Neuronal stem cell (in vitro differentiated cells): ENCODE results near the gene PTPN5.

Source experiments
- DNase-seq: peaks from one replicate; pipeline ENCODE4 v3.0.0-alpha.2; 2013; ENCODE audit warnings: low spot score
- H2AFZ ChIP-seq: one replicate; pipeline ENCODE4 v1.6.1; 2013; ENCODE audit warnings: mild to moderate bottlenecking, low read length, inconsistent platforms
- H2AK5ac ChIP-seq: 2 replicates; pipeline ENCODE4 v1.6.1; 2013; ENCODE audit warnings: low read depth, mild to moderate bottlenecking, inconsistent platforms, low read length, moderate library complexity, mixed read lengths
- H2BK120ac ChIP-seq: 2 replicates; pipeline ENCODE4 v1.6.1; 2013; ENCODE audit warnings: low read depth, mild to moderate bottlenecking, inconsistent platforms, low read length, moderate library complexity, mixed read lengths
- H2BK12ac ChIP-seq: one replicate; pipeline ENCODE4 v1.6.1; 2013; ENCODE audit warnings: low read length, inconsistent platforms
- H2BK15ac ChIP-seq: 2 replicates; pipeline ENCODE4 v1.6.1; 2013; ENCODE audit warnings: mild to moderate bottlenecking, low read length, inconsistent platforms, mixed read lengths
- H2BK5ac ChIP-seq: one replicate; pipeline ENCODE4 v1.6.1; 2013; ENCODE audit warnings: inconsistent platforms, mild to moderate bottlenecking, low read length, moderate library complexity
- H3K14ac ChIP-seq: one replicate; pipeline ENCODE4 v1.6.1; 2013; ENCODE audit warnings: low read length, inconsistent platforms
- H3K18ac ChIP-seq: 2 replicates; pipeline ENCODE4 v1.6.1; 2013; ENCODE audit warnings: low read length, inconsistent platforms
- H3K23ac ChIP-seq: 2 replicates; pipeline ENCODE4 v1.6.1; 2013; ENCODE audit warnings: low read depth, mild to moderate bottlenecking, mixed read lengths, low read length, inconsistent platforms; ENCODE audit not compliant: poor library complexity
- H3K27ac ChIP-seq: replicated peaks from 3 replicates; pipeline ENCODE4 v1.5.1; 2013; ENCODE audit warnings: low read length, inconsistent platforms
- H3K27me3 ChIP-seq, 3 experiments: 2 replicates each; pipeline ENCODE4 v1.6.1; 2013; ENCODE audit warnings: low read length in 3 of 3, mild to moderate bottlenecking in 2 of 3, inconsistent platforms in 1 of 3, low read depth in 1 of 3, mixed read lengths in 1 of 3, moderate library complexity in 1 of 3; ENCODE audit not compliant: control insufficient read depth in 3 of 3, insufficient read depth in 3 of 3
- H3K36me3 ChIP-seq, 2 donors: replicated peaks in 1 of 2; 2 replicates each; pipeline ENCODE4 v1.6.1; 2013; ENCODE audit warnings: low read length in 2 of 2; ENCODE audit not compliant: control insufficient read depth in 2 of 2, insufficient read depth in 2 of 2
- H3K4ac ChIP-seq: 2 replicates; pipeline ENCODE4 v1.6.1; 2013; ENCODE audit warnings: inconsistent platforms, mild to moderate bottlenecking, low read length, moderate library complexity
- H3K4me1 ChIP-seq, 2 donors: 1 replicate in 1 of 2; 2 replicates in 1 of 2; pipeline ENCODE4 v1.6.1; 2013; ENCODE audit warnings: low read length in 2 of 2, low read depth in 1 of 2; ENCODE audit not compliant: control insufficient read depth in 2 of 2, insufficient read depth in 1 of 2
- H3K4me2 ChIP-seq: one replicate; pipeline ENCODE4 v1.6.1; 2013; ENCODE audit warnings: mild to moderate bottlenecking, low read length, inconsistent platforms; ENCODE audit not compliant: insufficient read depth, poor library complexity, severe bottlenecking
- H3K4me3 ChIP-seq, 2 donors: 2 replicates each; pipeline ENCODE4 v1.5.1; 2013; ENCODE audit warnings: low read length in 2 of 2, mild to moderate bottlenecking in 2 of 2, inconsistent platforms in 1 of 2, moderate library complexity in 1 of 2
- H3K79me1 ChIP-seq: one replicate; pipeline ENCODE4 v1.6.1; 2013; ENCODE audit warnings: low read depth, mild to moderate bottlenecking, inconsistent platforms, low read length, moderate library complexity
- H3K9ac ChIP-seq: one replicate; pipeline ENCODE4 v1.6.1; 2013; ENCODE audit warnings: mild to moderate bottlenecking, low read depth, low read length, inconsistent platforms; ENCODE audit not compliant: poor library complexity
- H3K9me3 ChIP-seq, 2 donors: replicated peaks in 1 of 2; 2 replicates each; pipeline versions ENCODE3 to v1.6.1; 2013; ENCODE audit warnings: low read length in 2 of 2, mild to moderate bottlenecking in 2 of 2, inconsistent platforms in 1 of 2, low read depth in 1 of 2, mixed read lengths in 1 of 2, moderate library complexity in 1 of 2; ENCODE audit not compliant: control insufficient read depth in 2 of 2, insufficient read depth in 1 of 2
- H4K8ac ChIP-seq: one replicate; pipeline ENCODE4 v1.6.1; 2013; ENCODE audit warnings: low read depth, mild to moderate bottlenecking, inconsistent platforms, low read length, moderate library complexity
- H4K91ac ChIP-seq: one replicate; pipeline ENCODE4 v1.6.1; 2013; ENCODE audit warnings: low read length, low read depth, mild to moderate bottlenecking, inconsistent platforms; ENCODE audit not compliant: poor library complexity
- WGBS, 2 donors: extraction: QIAGEN DNeasy Blood & Tissue Kit; methylation state at CpG; one replicate each; pipeline ENCODE4 v1.1.7; 2013; ENCODE audit warnings: missing lambda C conversion rate in 2 of 2, mixed read lengths in 1 of 2; ENCODE audit not compliant: insufficient read length in 2 of 2, insufficient replicate concordance in 1 of 2; ENCODE audit errors: extremely low coverage in 2 of 2; 5-methylcytosine and 5-hydroxymethylcytosine counted together

The PTPN5 gene

DNA sequence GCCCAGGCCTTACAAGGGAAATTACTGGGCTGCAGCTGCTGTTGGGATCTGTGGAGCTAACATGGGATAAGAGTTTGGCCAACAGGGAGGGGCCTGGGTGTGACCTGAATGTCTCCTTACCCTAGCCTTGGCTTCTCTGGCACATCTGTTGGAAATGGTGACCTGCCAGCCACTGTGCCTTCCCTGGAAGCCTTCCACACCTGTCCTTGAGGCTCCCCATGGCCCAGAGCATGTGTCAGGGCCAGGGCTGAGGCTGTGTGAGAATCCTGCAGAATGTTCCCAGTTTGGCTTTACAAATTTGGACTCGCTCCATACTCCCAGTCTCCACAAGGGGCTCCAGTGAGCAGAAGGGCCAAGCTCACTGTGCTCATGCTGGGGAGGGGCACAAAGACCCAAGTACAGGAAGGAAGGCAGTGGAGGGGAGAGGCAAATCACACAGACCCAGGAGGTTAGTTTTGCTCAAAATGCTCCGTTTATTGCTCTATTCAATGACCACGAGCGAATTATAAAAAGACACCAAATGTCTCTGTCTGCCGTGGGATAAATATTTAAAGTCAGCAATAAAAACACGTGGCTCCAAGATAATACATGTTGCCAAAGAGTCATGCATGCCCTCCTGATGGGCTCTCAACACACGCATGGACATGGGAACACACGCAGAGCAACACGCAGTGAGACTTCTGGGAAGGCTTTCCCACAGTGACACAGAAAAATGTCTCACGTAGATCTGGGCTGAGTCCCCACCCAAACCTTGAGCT lies 63.9 kb downstream of the PTPN5 start:
- Histone ChIP-seq H2BK5ac (no peak overlapping the region), H2BK120ac (no peak overlapping the region), H3K36me3 (peaks cover 0 to 2% of the 10 kb centered on the region in 2 donors), H2BK12ac (no peak overlapping the region), H2AFZ (peak overlapping the region; percentile 19), H3K27me3 (peaks cover 0 to 26% (median 0%) of the 10 kb centered on the region in 3 experiments), H3K4ac (no peak overlapping the region), H3K4me3 (no peak overlapping the region), H3K4me2 (no peak overlapping the region), H3K23ac (no peak overlapping the region), H3K79me1 (no peaks in the 10 kb centered on the region), H3K9me3 (no peaks in the 10 kb centered on the region), H2BK15ac (no peak overlapping the region), H3K14ac (no peak overlapping the region), H3K9ac (no peak overlapping the region), H2AK5ac (peak overlapping the region; percentile 33), H3K18ac (no peak overlapping the region), H4K91ac (no peak overlapping the region), H4K8ac (no peak overlapping the region), H3K27ac (no peak overlapping the region), H3K4me1 (peaks cover 0 to 11% of the 10 kb centered on the region in 2 donors)
- WGBS, 2 donors, result no CpG with 5 or more reads among the region's 10 CpGs
- peak; percentile 50 for DNase-seq

GRCh38 chr11:18726040-18726439 lies 65.6 kb downstream of the PTPN5 start, which contains the start of gene IGSF22:
IGSF22 (minus strand) TSS chr11:18726188; CDS start chr11:18724236, 1,952 bp downstream.
- Histone ChIP-seq H4K8ac (no peak within 1 kb of the TSS), H3K27ac (no peak within 1 kb of the TSS), H2BK120ac (no peak within 1 kb of the TSS), H3K27me3 (peaks cover 0 to 38% (median 0%) of the 10 kb centered on the region in 3 experiments), H2AK5ac (no peak within 1 kb of the TSS), H3K4me3 (no peak within 1 kb of the TSS), H2BK12ac (no peak within 1 kb of the TSS), H3K23ac (no peak within 1 kb of the TSS), H3K4me1 (peaks cover 4 to 11% of the 10 kb centered on the region in 2 donors), H3K79me1 (no peaks in the 10 kb centered on the region), H2BK5ac (no peak within 1 kb of the TSS), H3K4ac (no peak within 1 kb of the TSS), H4K91ac (no peak within 1 kb of the TSS), H3K9me3 (no peaks in the 10 kb centered on the region), H3K4me2 (no peak within 1 kb of the TSS), H3K14ac (no peak within 1 kb of the TSS), H2AFZ (no peak within 1 kb of the TSS), H2BK15ac (no peak within 1 kb of the TSS), H3K36me3 (peaks cover 0 to 2% of the 10 kb centered on the region in 2 donors), H3K18ac (peak within 1 kb of the TSS; percentile 68), H3K9ac (peak within 1 kb of the TSS; percentile 65)
- WGBS, 2 donors, result no CpG with 5 or more reads among the region's 7 CpGs
- DNase-seq, result no peak

- H2BK120ac ChIP-seq, result no peak overlapping the region
- no peak overlapping the region for H3K14ac ChIP-seq
- H3K4ac ChIP-seq, result no peak overlapping the region
- H2AK5ac ChIP-seq, result no peak overlapping the region
- H3K4me2 ChIP-seq, result no peak overlapping the region
- no peak overlapping the region for H3K18ac ChIP-seq
- H3K27ac ChIP-seq, result no peak overlapping the region
- no peak overlapping the region for H3K9ac ChIP-seq
- no peak overlapping the region for H3K4me3 ChIP-seq
- no peak overlapping the region for H2BK5ac ChIP-seq
- H3K23ac ChIP-seq, result no peak overlapping the region
- H2BK12ac ChIP-seq, result no peak overlapping the region
- H2AFZ ChIP-seq, result no peak overlapping the region
- no peak overlapping the region for H2BK15ac ChIP-seq
- peaks cover 4 to 14% of the 10 kb centered on the region in 2 donors for H3K4me1 ChIP-seq
- no CpG with 5 or more reads among the region's 7 CpGs for WGBS, 2 donors
- H4K8ac ChIP-seq, result no peak overlapping the region
- H3K79me1 ChIP-seq, result no peaks in the 10 kb centered on the region
- no peaks in the 10 kb centered on the region for H3K36me3 ChIP-seq
- H4K91ac ChIP-seq, result no peak overlapping the region
- peaks cover 0 to 50% (median 0%) of the 10 kb centered on the region in 3 experiments for H3K27me3 ChIP-seq
- DNase-seq, result no peak
- H3K9me3 ChIP-seq, result no peaks in the 10 kb centered on the region
Measured at GRCh38 chr11:18723991-18724390, 67.6 kb downstream of the PTPN5 start.

GRCh38 chr11:18722293-18722637 lies 69.3 kb downstream of the PTPN5 start:
- WGBS, 2 donors, result no CpG with 5 or more reads among the region's 1 CpG
- Histone ChIP-seq H3K4me3 (no peak overlapping the region), H3K14ac (no peak overlapping the region)

More at GRCh38 chr11:18722293-18722637, 69.3 kb downstream of the PTPN5 start:
- Histone ChIP-seq H3K4ac (no peak overlapping the region), H3K4me1 (peaks cover 4 to 14% of the 10 kb centered on the region in 2 donors), H3K36me3 (no peaks in the 10 kb centered on the region), H4K8ac (no peak overlapping the region), H2BK5ac (no peak overlapping the region), H3K79me1 (no peaks in the 10 kb centered on the region), H3K4me2 (peak overlapping the region; percentile 84), H3K18ac (no peak overlapping the region), H3K27ac (no peak overlapping the region), H4K91ac (no peak overlapping the region), H2AK5ac (no peak overlapping the region), H3K9me3 (no peaks in the 10 kb centered on the region), H2BK12ac (no peak overlapping the region), H3K27me3 (peaks cover 0 to 58% (median 0%) of the 10 kb centered on the region in 3 experiments), H2AFZ (peak overlapping the region; percentile 98), H2BK15ac (no peak overlapping the region), H3K9ac (no peak overlapping the region), H3K23ac (no peak overlapping the region), H2BK120ac (no peak overlapping the region)
- DNase-seq, result no peak
